K562 (cell line): Measurements from ENCODE around the gene HSPB7. TPM values are rescaled to one million over a fixed set of nuclear protein-coding genes. Genes with fewer than 3 reads are reported as not detected.
A peak's percentile ranks its signal among the peaks of the same experiment; 100 is the strongest.

Experiments used
- ARID2 ChIP-seq: fragments of 450-650 bp; IDR thresholded peaks from 2 replicates; pipeline ENCODE4 v1.6.1; 2017; ENCODE audit warnings: antibody characterized with exemption, mild to moderate bottlenecking
- CBFA2T2 ChIP-seq: fragments of 450-650 bp; conservative IDR thresholded peaks from 2 replicates; pipeline ENCODE4 v1.6.1; 2017; ENCODE audit warnings: mild to moderate bottlenecking
- CCNT2 ChIP-seq: IDR thresholded peaks from 2 replicates; pipeline ENCODE4 v1.6.1; 2011; ENCODE audit warnings: borderline replicate concordance, low read depth, mild to moderate bottlenecking, moderate library complexity, mixed read lengths, low read length; ENCODE audit not compliant: insufficient read length; ENCODE audit errors: extremely low read depth
- DIDO1 ChIP-seq: fragments of 450-650 bp; IDR thresholded peaks from 2 replicates; pipeline ENCODE4 v1.6.1; 2016; ENCODE audit warnings: low read depth, missing biosample characterization, missing genetic modification characterization
- EGR1 ChIP-seq: fragments of 450-650 bp; conservative IDR thresholded peaks from 2 replicates; pipeline ENCODE4 v1.6.1; 2017; ENCODE audit warnings: mild to moderate bottlenecking
- JUND ChIP-seq, 2 experiments: IDR thresholded peaks; 2 replicates in 1 of 2; 3 replicates in 1 of 2; pipeline ENCODE4 v1.6.1; 2011; ENCODE audit warnings: borderline replicate concordance in 2 of 2, low read depth in 2 of 2, low read length in 2 of 2, improper control_type of control experiment in 1 of 2, missing biosample characterization in 1 of 2, missing genetic modification characterization in 1 of 2, missing genetic modification reagents in 1 of 2
- LEF1 ChIP-seq: fragments of 450-650 bp; IDR thresholded peaks from 2 replicates; pipeline ENCODE4 v1.6.1; 2016; ENCODE audit warnings: mild to moderate bottlenecking
- MAFK ChIP-seq: IDR thresholded peaks from 2 replicates; pipeline ENCODE4 v1.6.1; 2011; ENCODE audit warnings: low read length, improper control_type of control experiment
- PHF8 ChIP-seq: fragments of 200-600 bp; sonication (generic); IDR thresholded peaks from 2 replicates; pipeline ENCODE4 v1.6.1; 2012; ENCODE audit warnings: mixed run types, mild to moderate bottlenecking, inconsistent platforms, low read length, moderate library complexity, borderline replicate concordance
- RBBP5 ChIP-seq: fragments of 200-600 bp; sonication (generic); IDR thresholded peaks from 2 replicates; pipeline ENCODE4 v1.6.1; 2012; ENCODE audit warnings: borderline replicate concordance, mild to moderate bottlenecking, low read length, control low read depth, inconsistent platforms; ENCODE audit not compliant: insufficient read depth, poor library complexity, severe bottlenecking
- SIX5 ChIP-seq, 2 experiments: IDR thresholded peaks; 2 replicates each; pipeline ENCODE4 v1.6.1; 2011; ENCODE audit warnings: low read length in 2 of 2, borderline replicate concordance in 1 of 2, low read depth in 1 of 2, mild to moderate bottlenecking in 1 of 2, moderate library complexity in 1 of 2; ENCODE audit not compliant: insufficient read depth in 1 of 2
- TAF1 ChIP-seq: IDR thresholded peaks from 2 replicates; pipeline ENCODE4 v1.6.1; 2011; ENCODE audit warnings: mild to moderate bottlenecking, low read length, moderate library complexity; ENCODE audit not compliant: insufficient read depth, control insufficient read depth, severe bottlenecking; ENCODE audit errors: extremely low read depth
- THAP12 ChIP-seq: fragments of 250-450 bp; sonication (Bioruptor Pico); IDR thresholded peaks from 2 replicates; pipeline ENCODE4 v1.9.0; 2021; ENCODE audit warnings: mild to moderate bottlenecking, inconsistent platforms
- ZNF699 ChIP-seq: fragments of 250-450 bp; sonication (Bioruptor Pico); IDR thresholded peaks from 2 replicates; pipeline ENCODE4 v1.8.0; 2021; ENCODE audit warnings: mild to moderate bottlenecking, moderate library complexity; ENCODE audit not compliant: insufficient replicate concordance
- polyA plus RNA-seq, 8 experiments: library from polyadenylated mRNA; depleted of rRNA in 4 of 8; stranded (reverse) in 5 of 8; unstranded in 3 of 8; fragments of >200 nt; fragmentation: Nextera tagmentation in 2 of 8; fragmentation: Illumina TruSeq in 1 of 8; extraction: Ambion mirVana in 2 of 8; extraction: Trizol in 1 of 8; gene quantifications; 2 replicates each; pipeline versions ENCODE4 v1.2.1 to v1.2.3, GENCODE V29; 2011 to 2014; ENCODE audit warnings: inconsistent platforms in 1 of 8, missing spikeins in 1 of 8
- total RNA-seq, 7 experiments: library from RNA; depleted of rRNA in 6 of 7; stranded (reverse); fragments of >200 nt in 6 of 7; fragmentation: Illumina TruSeq in 2 of 7; extraction: Trizol in 2 of 7; gene quantifications; 2 replicates each; pipeline versions ENCODE4 v1.2.1 to v1.2.3, GENCODE V29; 2011 to 2021; ENCODE audit warnings: low replicate concordance in 1 of 7
- TF ChIP-seq, protein P1 (sequence below): fragments of 450-650 bp; IDR thresholded peaks from 2 replicates; pipeline ENCODE4 v1.7.0; 2016; ENCODE audit warnings: borderline replicate concordance
- TF ChIP-seq, protein P2 (sequence below), 2 experiments: fragments of 150-350 bp in 1 of 2; IDR thresholded peaks; 2 replicates each; pipeline ENCODE4 v1.6.1; 2012 to 2016; ENCODE audit warnings: low read depth in 2 of 2, low read length in 2 of 2, mild to moderate bottlenecking in 1 of 2, moderate library complexity in 1 of 2

The HSPB7 gene
- total and polyA plus RNA-seq, 9 of the 15 experiments (the other 6 are each of a cell fraction or from before 2014, with no cell fraction given), result 0.05 to 0.19 (median 0.07) TPM; not detected in 6

DNA sequence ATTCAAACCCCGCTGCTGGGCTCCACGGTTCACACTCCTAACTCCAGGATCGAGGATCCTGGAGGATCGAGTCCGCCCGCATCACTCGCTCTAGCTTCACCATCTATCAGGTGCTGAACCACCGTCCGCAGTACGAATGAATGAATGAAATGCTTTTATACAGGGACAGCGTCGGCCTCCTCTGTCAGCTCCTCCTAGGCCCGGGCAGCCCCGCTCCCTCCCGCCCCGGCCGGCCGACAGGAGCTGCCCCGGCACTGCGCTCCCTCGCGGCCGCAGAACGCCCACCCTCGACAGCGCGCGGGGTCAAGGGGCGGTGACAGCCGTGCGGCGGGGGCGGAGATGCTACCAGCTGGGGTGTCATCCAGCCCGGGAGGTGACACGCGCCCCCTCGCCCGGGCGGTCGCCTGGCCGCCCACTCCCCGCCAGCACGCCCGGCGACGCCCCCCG lies 42.5 kb downstream of the HSPB7 start (continued):
- TF ChIP-seq, protein P1, sequence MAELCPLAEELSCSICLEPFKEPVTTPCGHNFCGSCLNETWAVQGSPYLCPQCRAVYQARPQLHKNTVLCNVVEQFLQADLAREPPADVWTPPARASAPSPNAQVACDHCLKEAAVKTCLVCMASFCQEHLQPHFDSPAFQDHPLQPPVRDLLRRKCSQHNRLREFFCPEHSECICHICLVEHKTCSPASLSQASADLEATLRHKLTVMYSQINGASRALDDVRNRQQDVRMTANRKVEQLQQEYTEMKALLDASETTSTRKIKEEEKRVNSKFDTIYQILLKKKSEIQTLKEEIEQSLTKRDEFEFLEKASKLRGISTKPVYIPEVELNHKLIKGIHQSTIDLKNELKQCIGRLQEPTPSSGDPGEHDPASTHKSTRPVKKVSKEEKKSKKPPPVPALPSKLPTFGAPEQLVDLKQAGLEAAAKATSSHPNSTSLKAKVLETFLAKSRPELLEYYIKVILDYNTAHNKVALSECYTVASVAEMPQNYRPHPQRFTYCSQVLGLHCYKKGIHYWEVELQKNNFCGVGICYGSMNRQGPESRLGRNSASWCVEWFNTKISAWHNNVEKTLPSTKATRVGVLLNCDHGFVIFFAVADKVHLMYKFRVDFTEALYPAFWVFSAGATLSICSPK, result no peak
- no peak for TF ChIP-seq ARID2
- TF ChIP-seq RBBP5, result no peak
- peak; percentile 66 for TF ChIP-seq CCNT2
- TF ChIP-seq THAP12 (CRISPR knock-in tag), result 0 out of 2 replicates have a peak, but pooled peaks have one; percentile 36
- no peak for TF ChIP-seq MAFK
- TF ChIP-seq DIDO1 (tag), result no peak
- TF ChIP-seq LEF1, result no peak
- TF ChIP-seq EGR1, result peak; percentile 90
- TF ChIP-seq PHF8, result peak; percentile 22; the same call in 1 of the 2 replicates
- no peak for TF ChIP-seq ZNF699 (CRISPR knock-in tag)
- peak; percentile 31 for TF ChIP-seq TAF1
- no peak for TF ChIP-seq SIX5 (IDR thresholded peaks at IDR 0.05; ENCODE audit: borderline replicate concordance in 1 of 2, insufficient read depth in 1 of 2, low read depth in 1 of 2, low read length in 2 of 2)
- TF ChIP-seq CBFA2T2, result no peak
- TF ChIP-seq, protein P2, sequence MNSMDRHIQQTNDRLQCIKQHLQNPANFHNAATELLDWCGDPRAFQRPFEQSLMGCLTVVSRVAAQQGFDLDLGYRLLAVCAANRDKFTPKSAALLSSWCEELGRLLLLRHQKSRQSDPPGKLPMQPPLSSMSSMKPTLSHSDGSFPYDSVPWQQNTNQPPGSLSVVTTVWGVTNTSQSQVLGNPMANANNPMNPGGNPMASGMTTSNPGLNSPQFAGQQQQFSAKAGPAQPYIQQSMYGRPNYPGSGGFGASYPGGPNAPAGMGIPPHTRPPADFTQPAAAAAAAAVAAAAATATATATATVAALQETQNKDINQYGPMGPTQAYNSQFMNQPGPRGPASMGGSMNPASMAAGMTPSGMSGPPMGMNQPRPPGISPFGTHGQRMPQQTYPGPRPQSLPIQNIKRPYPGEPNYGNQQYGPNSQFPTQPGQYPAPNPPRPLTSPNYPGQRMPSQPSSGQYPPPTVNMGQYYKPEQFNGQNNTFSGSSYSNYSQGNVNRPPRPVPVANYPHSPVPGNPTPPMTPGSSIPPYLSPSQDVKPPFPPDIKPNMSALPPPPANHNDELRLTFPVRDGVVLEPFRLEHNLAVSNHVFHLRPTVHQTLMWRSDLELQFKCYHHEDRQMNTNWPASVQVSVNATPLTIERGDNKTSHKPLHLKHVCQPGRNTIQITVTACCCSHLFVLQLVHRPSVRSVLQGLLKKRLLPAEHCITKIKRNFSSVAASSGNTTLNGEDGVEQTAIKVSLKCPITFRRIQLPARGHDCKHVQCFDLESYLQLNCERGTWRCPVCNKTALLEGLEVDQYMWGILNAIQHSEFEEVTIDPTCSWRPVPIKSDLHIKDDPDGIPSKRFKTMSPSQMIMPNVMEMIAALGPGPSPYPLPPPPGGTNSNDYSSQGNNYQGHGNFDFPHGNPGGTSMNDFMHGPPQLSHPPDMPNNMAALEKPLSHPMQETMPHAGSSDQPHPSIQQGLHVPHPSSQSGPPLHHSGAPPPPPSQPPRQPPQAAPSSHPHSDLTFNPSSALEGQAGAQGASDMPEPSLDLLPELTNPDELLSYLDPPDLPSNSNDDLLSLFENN (IDR thresholded peaks at IDR 0.05; ENCODE audit: low read depth in 2 of 2, low read length in 2 of 2), result no peak
- TF ChIP-seq JUND (IDR thresholded peaks at IDR 0.05; ENCODE audit: borderline replicate concordance, low read depth, low read length), result 0 out of 2 replicates have a peak, but pooled peaks have one; percentile 5
- TF ChIP-seq JUND (tag; IDR thresholded peaks at IDR 0.05; ENCODE audit: borderline replicate concordance, low read depth, low read length), result no peak
